CD4-positive, alpha-beta T cell (primary cell): ENCODE data around the gene VIPR2. TPM values are rescaled to one million over a fixed set of nuclear protein-coding genes. Genes with fewer than 3 reads are reported as not detected.
A peak's percentile ranks its signal among the peaks of the same experiment; 100 is the strongest.

Source experiments
- ATAC-seq: fragments of 200-7000 bp; cut with Tn5 transposase; one replicate; pipeline ENCODE4 v1.10.0; 2022; ENCODE audit warnings: mild to moderate bottlenecking; ENCODE audit not compliant: poor library complexity
- CTCF ChIA-PET: fragments of 350-600 bp; sonication (Branson Sonifier 250); formaldehyde crosslinking; loops from one replicate; lab custom pipeline; 2021; ENCODE audit warnings: antibody characterized with exemption, inconsistent platforms; lab: Charles Lee
- POLR2A ChIA-PET: fragments of 350-600 bp; sonication (Branson Sonifier 250); formaldehyde crosslinking; loops from one replicate; lab custom pipeline; 2021; ENCODE audit warnings: antibody characterized with exemption, inconsistent platforms; lab: Charles Lee
- DNase-seq, 14 experiments: peaks; one replicate each; pipeline ENCODE4 v3.0.0-alpha.2; 2013 to 2020; ENCODE audit warnings: mixed read lengths in 2 of 14
- H3K27ac ChIP-seq, 2 donors: one replicate each; pipeline versions ENCODE4 v1.5.1 to v1.7.0; 2013; ENCODE audit warnings: low read length in 2 of 2, low read depth in 1 of 2, mild to moderate bottlenecking in 1 of 2
- H3K27me3 ChIP-seq, 2 experiments: 1 replicate in 1 of 2; 2 replicates in 1 of 2; pipeline versions ENCODE4 v1.6.1 to v1.7.0; 2013; ENCODE audit warnings: low read length in 2 of 2, control low read depth in 1 of 2, mild to moderate bottlenecking in 1 of 2, moderate library complexity in 1 of 2; ENCODE audit not compliant: insufficient read depth in 2 of 2, control insufficient read depth in 1 of 2
- H3K36me3 ChIP-seq: one replicate; pipeline ENCODE4 v1.6.1; 2013; ENCODE audit warnings: low read length, control low read depth; ENCODE audit not compliant: insufficient read depth
- H3K4me1 ChIP-seq: one replicate; pipeline ENCODE4 v1.6.1; 2013; ENCODE audit warnings: low read length, control low read depth; ENCODE audit not compliant: insufficient read depth
- H3K4me3 ChIP-seq: one replicate; pipeline ENCODE4 v1.5.1; 2013; ENCODE audit warnings: mild to moderate bottlenecking, low read length, moderate library complexity
- H3K9me3 ChIP-seq, 2 experiments: 1 replicate in 1 of 2; 2 replicates in 1 of 2; pipeline versions ENCODE4 v1.6.1 to v1.7.0; 2013; ENCODE audit warnings: low read length in 2 of 2, mild to moderate bottlenecking in 2 of 2, control low read depth in 1 of 2, moderate library complexity in 1 of 2; ENCODE audit not compliant: control insufficient read depth in 1 of 2, insufficient read depth in 1 of 2
- H3K27ac Mint-ChIP-seq: one replicate; pipeline ENCODE4 v1.8.0; 2020; ENCODE audit warnings: mixed read lengths
- H3K27me3 Mint-ChIP-seq: one replicate; pipeline ENCODE4 v1.8.0; 2021; ENCODE audit warnings: mixed read lengths
- H3K36me3 Mint-ChIP-seq: one replicate; pipeline ENCODE4 v1.8.0; 2021; ENCODE audit warnings: low read depth, mixed read lengths
- H3K4me1 Mint-ChIP-seq: one replicate; pipeline ENCODE4 v1.8.0; 2021; ENCODE audit warnings: low read depth, mixed read lengths
- H3K4me3 Mint-ChIP-seq: one replicate; pipeline ENCODE4 v1.8.0; 2020; ENCODE audit warnings: mild to moderate bottlenecking, mixed read lengths
- H3K9me3 Mint-ChIP-seq: one replicate; pipeline ENCODE4 v1.8.0; 2020; ENCODE audit warnings: mixed read lengths
- CTCF ChIP-seq: fragments of 200-600 bp; IDR thresholded peaks from one replicate; pipeline ENCODE4 v1.8.0; 2022; ENCODE audit warnings: antibody characterized with exemption, mild to moderate bottlenecking
- intact Hi-C, 2 experiments: fragments of 100-400 bp; cut with DNase I in 1 of 2; cut with micrococcal nuclease in 1 of 2; formaldehyde crosslinking; loops; one replicate each; pipeline versions ENCODE4 v1.15.1 to v1.9.0; 2023 to 2025; cut with DNase I, micrococcal nuclease
- total RNA-seq, 174 experiments: library from RNA in 2 of 174; stranded (reverse) in 2 of 174; gene quantifications; one replicate each; pipeline ENCODE4 v1.2.3 and lab custom pipeline; 2021 to 2026

Gene VIPR2
- total RNA-seq, 2 experiments from 2014 or later: 0.59 to 0.80 TPM

- Mint-ChIP-seq H3K9me3 (no peaks in the 10 kb centered on the region), H3K27ac (no peak overlapping the region)
- CTCF ChIA-PET: no interaction called here
Measured at GRCh38 chr7:159139202-159139601, 5.5 kb downstream of the VIPR2 start.

GRCh38 chr7:159138508-159138907 is 6.2 kb downstream of the VIPR2 start:
- H3K36me3 ChIP-seq: no peaks in the 10 kb centered on the region
- Mint-ChIP-seq H3K27ac (no peak overlapping the region), H3K36me3 (no peaks in the 10 kb centered on the region), H3K9me3 (no peaks in the 10 kb centered on the region), H3K27me3 (peaks cover 51% of the 10 kb centered on the region), H3K4me3 (no peak overlapping the region), H3K4me1 (peaks cover 7% of the 10 kb centered on the region)
- peaks cover 20 to 22% of the 10 kb centered on the region in 2 experiments for H3K27me3 ChIP-seq
- no peak for TF ChIP-seq CTCF
- H3K4me3 ChIP-seq: no peak overlapping the region
- ChIA-PET POLR2A (no interaction called here), CTCF (no interaction called here)
- H3K9me3 ChIP-seq: no peaks in the 10 kb centered on the region
- H3K27ac ChIP-seq: no peak overlapping the region
- no peak for DNase-seq
- H3K4me1 ChIP-seq: no peaks in the 10 kb centered on the region
- intact Hi-C loops: no loop called here
- no peak for ATAC-seq

More at GRCh38 chr7:159139202-159139601, 5.5 kb downstream of the VIPR2 start:
- intact Hi-C loops: no loop called here
- POLR2A ChIA-PET: no interaction called here
- no peak overlapping the region for H3K4me3 Mint-ChIP-seq
- peaks cover 26 to 29% of the 10 kb centered on the region in 2 experiments for H3K27me3 ChIP-seq
- H3K4me3 ChIP-seq: no peak overlapping the region
- H3K27me3 Mint-ChIP-seq: peaks cover 55% of the 10 kb centered on the region
- no peaks in the 10 kb centered on the region for H3K36me3 Mint-ChIP-seq
- ATAC-seq (no peak), DNase-seq (peak in 1 of 14 experiments; percentile 8)
- H3K4me1 ChIP-seq: peaks cover 7% of the 10 kb centered on the region
- no peak overlapping the region for H3K27ac ChIP-seq
- TF ChIP-seq CTCF: no peak
- H3K4me1 Mint-ChIP-seq: peaks cover 7% of the 10 kb centered on the region
- H3K9me3 ChIP-seq: peaks cover 0 to 6% of the 10 kb centered on the region in 2 experiments
- no peaks in the 10 kb centered on the region for H3K36me3 ChIP-seq

- intact Hi-C loops: no loop called here
- no peaks in the 10 kb centered on the region for H3K36me3 Mint-ChIP-seq
- Histone ChIP-seq H3K27ac (no peak overlapping the region), H3K27me3 (peaks cover 14 to 16% of the 10 kb centered on the region in 2 experiments), H3K4me3 (no peak overlapping the region), H3K9me3 (no peaks in the 10 kb centered on the region), H3K4me1 (no peaks in the 10 kb centered on the region), H3K36me3 (no peaks in the 10 kb centered on the region)
- ChIA-PET POLR2A (no interaction called here), CTCF (no interaction called here)
- H3K27ac Mint-ChIP-seq: no peak overlapping the region
- TF ChIP-seq CTCF: no peak
- H3K4me1 Mint-ChIP-seq: peaks cover 1% of the 10 kb centered on the region
- H3K9me3 Mint-ChIP-seq: no peaks in the 10 kb centered on the region
- H3K4me3 Mint-ChIP-seq: no peak overlapping the region
- ATAC-seq: no peak
- peaks cover 45% of the 10 kb centered on the region for H3K27me3 Mint-ChIP-seq
- DNase-seq: peak in 1 of 14 experiments; percentile 22
Measured at GRCh38 chr7:159137906-159138305, 6.8 kb downstream of the VIPR2 start.
